CD4-positive, alpha-beta T cell treated with Interleukin-12 subunit alpha and Interleukin-12 subunit beta, for 1 hour (primary cell): ENCODE results near the gene LHFPL2.

Experiments used
- DNase-seq: peaks from one replicate; pipeline ENCODE4 v3.0.0-alpha.2; 2020

The LHFPL2 gene

GRCh38 chr5:78541086-78541654 lies 107.4 kb downstream of the LHFPL2 start:
- no peak for DNase-seq

GRCh38 chr5:78540335-78541085 lies 108.1 kb downstream of the LHFPL2 start:
- no peak for DNase-seq

GRCh38 chr5:78538240-78538850 lies 110.2 kb downstream of the LHFPL2 start:
- DNase-seq = no peak

GRCh38 chr5:78537821-78538220 lies 110.8 kb downstream of the LHFPL2 start:
- DNase-seq = no peak

GRCh38 chr5:78537411-78537810 lies 111.2 kb downstream of the LHFPL2 start:
- DNase-seq = no peak

- no peak for DNase-seq
These were observed 111.8 kb downstream of the LHFPL2 start for GRCh38 chr5:78536661-78537196.

- no peak for DNase-seq
These were observed 113.7 kb downstream of the LHFPL2 start for GRCh38 chr5:78534905-78535200.

- no peak for DNase-seq
These were observed 114.2 kb downstream of the LHFPL2 start for GRCh38 chr5:78534148-78534904.

- DNase-seq = no peak
These were observed 115.2 kb downstream of the LHFPL2 start for GRCh38 chr5:78533356-78533755.

GRCh38 chr5:78530342-78531096 lies 118.1 kb downstream of the LHFPL2 start:
- DNase-seq = no peak

- DNase-seq = no peak
These were observed 120.6 kb downstream of the LHFPL2 start for GRCh38 chr5:78527925-78528324.

GRCh38 chr5:78527054-78527859 lies 121.3 kb downstream of the LHFPL2 start:
- no peak for DNase-seq

- no peak for DNase-seq
These were observed 122.5 kb downstream of the LHFPL2 start for GRCh38 chr5:78526049-78526525.

GRCh38 chr5:78523314-78524193 lies 125.0 kb downstream of the LHFPL2 start:
- DNase-seq = no peak

- no peak for DNase-seq
These were observed 125.9 kb downstream of the LHFPL2 start for GRCh38 chr5:78522476-78523260.

GRCh38 chr5:78521455-78521854 lies 127.1 kb downstream of the LHFPL2 start:
- no peak for DNase-seq

GRCh38 chr5:78519198-78519941 lies 129.2 kb downstream of the LHFPL2 start:
- no peak for DNase-seq

- no peak for DNase-seq
These were observed 130.0 kb downstream of the LHFPL2 start for GRCh38 chr5:78518365-78519197.
